ENCODE results near the gene UNC5A. TPM values are rescaled to one million over a fixed set of nuclear protein-coding genes. Genes with fewer than 3 reads are reported as not detected.

The UNC5A gene
- total and polyA plus RNA-seq, 2 of the 8 experiments (the other 6 are each of a cell fraction or from before 2014, with no cell fraction given) = 4.0 to 7.6 TPM

- TF ChIP-seq CHD2 (IDR thresholded peaks at IDR 0.05; ENCODE audit: low read length) = no peak
Measured at GRCh38 chr5:176897263-176897662, 86.9 kb downstream of the UNC5A start (continued).

Measured in H1 (cell line).